HCT116 (cell line): ENCODE results near the gene IFNA13.

Source experiments
- EZH2phosphoT487 ChIP-seq: fragments of 200-600 bp; IDR thresholded peaks from 2 replicates; pipeline ENCODE4 v1.6.1; 2018; ENCODE audit warnings: antibody characterized with exemption, borderline replicate concordance
- RAD21 ChIP-seq: IDR thresholded peaks from 2 replicates; pipeline ENCODE4 v1.6.1; 2012; ENCODE audit warnings: low read depth, mild to moderate bottlenecking
- TF ChIP-seq, protein P1 (sequence below), 3 experiments: fragments of 200-600 bp in 1 of 3; sonication (generic) in 1 of 3; IDR thresholded peaks in 2 of 3; conservative IDR thresholded peaks in 1 of 3; 2 replicates each; pipeline ENCODE4 v1.5.1; 2012 to 2017; ENCODE audit warnings: low read depth in 2 of 3, low read length in 2 of 3, antibody characterized with exemption in 1 of 3, borderline replicate concordance in 1 of 3, control low read depth in 1 of 3, mild to moderate bottlenecking in 1 of 3, mixed read lengths in 1 of 3, mixed run types in 1 of 3, moderate library complexity in 1 of 3; ENCODE audit not compliant: insufficient read depth in 1 of 3

- TF ChIP-seq, protein P1, sequence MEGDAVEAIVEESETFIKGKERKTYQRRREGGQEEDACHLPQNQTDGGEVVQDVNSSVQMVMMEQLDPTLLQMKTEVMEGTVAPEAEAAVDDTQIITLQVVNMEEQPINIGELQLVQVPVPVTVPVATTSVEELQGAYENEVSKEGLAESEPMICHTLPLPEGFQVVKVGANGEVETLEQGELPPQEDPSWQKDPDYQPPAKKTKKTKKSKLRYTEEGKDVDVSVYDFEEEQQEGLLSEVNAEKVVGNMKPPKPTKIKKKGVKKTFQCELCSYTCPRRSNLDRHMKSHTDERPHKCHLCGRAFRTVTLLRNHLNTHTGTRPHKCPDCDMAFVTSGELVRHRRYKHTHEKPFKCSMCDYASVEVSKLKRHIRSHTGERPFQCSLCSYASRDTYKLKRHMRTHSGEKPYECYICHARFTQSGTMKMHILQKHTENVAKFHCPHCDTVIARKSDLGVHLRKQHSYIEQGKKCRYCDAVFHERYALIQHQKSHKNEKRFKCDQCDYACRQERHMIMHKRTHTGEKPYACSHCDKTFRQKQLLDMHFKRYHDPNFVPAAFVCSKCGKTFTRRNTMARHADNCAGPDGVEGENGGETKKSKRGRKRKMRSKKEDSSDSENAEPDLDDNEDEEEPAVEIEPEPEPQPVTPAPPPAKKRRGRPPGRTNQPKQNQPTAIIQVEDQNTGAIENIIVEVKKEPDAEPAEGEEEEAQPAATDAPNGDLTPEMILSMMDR (IDR thresholded peaks at IDR 0.05 in 2 of 3, conservative IDR thresholded peaks at IDR 0.05 in 1 of 3; ENCODE audit: borderline replicate concordance in 1 of 3, insufficient read depth in 1 of 3, low read depth in 2 of 3, low read length in 2 of 3) = no peak
- TF ChIP-seq RAD21 = no peak
- TF ChIP-seq EZH2phosphoT487 = no peak
Observed at GRCh38 chr9:21404146-21404545, 36.3 kb upstream of the IFNA13 start.
